Measurements from ENCODE around the gene NDUFC2. TPM values are rescaled to one million over a fixed set of nuclear protein-coding genes. Genes with fewer than 3 reads are reported as not detected.

The NDUFC2 gene
- total and polyA plus RNA-seq, 4 donors: 55.7 to 190 (median 171) TPM

DNA sequence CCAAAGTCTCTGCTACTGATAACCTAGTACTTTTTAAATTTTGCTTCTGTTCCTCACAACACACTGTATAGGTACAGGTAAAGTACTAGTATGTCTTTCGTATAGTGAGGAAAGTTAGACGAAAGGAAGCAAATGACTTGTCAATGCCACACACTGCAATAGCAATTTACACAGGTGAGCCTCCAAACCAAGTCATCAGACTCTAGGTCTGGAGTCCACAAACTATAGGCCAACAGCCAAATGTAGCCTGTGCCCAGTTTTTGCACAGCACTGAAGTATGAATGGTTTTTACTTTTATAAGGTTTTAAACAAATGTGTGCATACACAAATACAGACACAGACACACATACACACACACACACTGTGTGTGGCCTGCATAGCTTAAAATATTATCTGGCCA lies 31.6 kb upstream of the NDUFC2 start:
- no peak overlapping the region for H3K27ac ChIP-seq (ENCODE audit: low read depth in 1 of 2, low read length in 1 of 2)
- peaks cover 5 to 15% (median 12%) of the 10 kb centered on the region in 4 donors for H3K36me3 ChIP-seq (ENCODE audit: control insufficient read depth in 4 of 4, insufficient read depth in 4 of 4, low read length in 4 of 4)
- WGBS, 2 donors: 95 to 96% methylated on average over 2 of the region's 2 CpGs
- H3K9me3 ChIP-seq (ENCODE audit: control insufficient read depth in 4 of 4, insufficient read depth in 3 of 4, low read length in 3 of 4): no peaks in the 10 kb centered on the region
- no peaks in the 10 kb centered on the region for H3K4me1 ChIP-seq (ENCODE audit: control insufficient read depth in 5 of 5, insufficient read depth in 5 of 5, low read length in 5 of 5)
- no peak overlapping the region for H3K4me3 ChIP-seq
- TF ChIP-seq, protein P1, sequence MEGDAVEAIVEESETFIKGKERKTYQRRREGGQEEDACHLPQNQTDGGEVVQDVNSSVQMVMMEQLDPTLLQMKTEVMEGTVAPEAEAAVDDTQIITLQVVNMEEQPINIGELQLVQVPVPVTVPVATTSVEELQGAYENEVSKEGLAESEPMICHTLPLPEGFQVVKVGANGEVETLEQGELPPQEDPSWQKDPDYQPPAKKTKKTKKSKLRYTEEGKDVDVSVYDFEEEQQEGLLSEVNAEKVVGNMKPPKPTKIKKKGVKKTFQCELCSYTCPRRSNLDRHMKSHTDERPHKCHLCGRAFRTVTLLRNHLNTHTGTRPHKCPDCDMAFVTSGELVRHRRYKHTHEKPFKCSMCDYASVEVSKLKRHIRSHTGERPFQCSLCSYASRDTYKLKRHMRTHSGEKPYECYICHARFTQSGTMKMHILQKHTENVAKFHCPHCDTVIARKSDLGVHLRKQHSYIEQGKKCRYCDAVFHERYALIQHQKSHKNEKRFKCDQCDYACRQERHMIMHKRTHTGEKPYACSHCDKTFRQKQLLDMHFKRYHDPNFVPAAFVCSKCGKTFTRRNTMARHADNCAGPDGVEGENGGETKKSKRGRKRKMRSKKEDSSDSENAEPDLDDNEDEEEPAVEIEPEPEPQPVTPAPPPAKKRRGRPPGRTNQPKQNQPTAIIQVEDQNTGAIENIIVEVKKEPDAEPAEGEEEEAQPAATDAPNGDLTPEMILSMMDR (IDR thresholded peaks at IDR 0.05; ENCODE audit: control extremely low read depth, extremely low read depth): no peak
- no peak for DNase-seq
- no peak for ATAC-seq (ENCODE audit: insufficient read depth, low FRiP score)
- no peak overlapping the region for H3K9ac ChIP-seq (ENCODE audit: insufficient read depth in 1 of 2, low read length in 2 of 2)
- no peaks in the 10 kb centered on the region for H3K27me3 ChIP-seq (ENCODE audit: control insufficient read depth in 3 of 3, insufficient read depth in 3 of 3, low read length in 2 of 3)

- peaks cover 5 to 15% (median 12%) of the 10 kb centered on the region in 4 donors for H3K36me3 ChIP-seq (ENCODE audit: control insufficient read depth in 4 of 4, insufficient read depth in 4 of 4, low read length in 4 of 4)
- 94 to 99% methylated on average over 2 of the region's 2 CpGs for WGBS, 2 donors
- ATAC-seq (ENCODE audit: insufficient read depth, low FRiP score): no peak
These were observed 31.2 kb upstream of the NDUFC2 start for GRCh38 chr11:78110830-78111229.

DNA sequence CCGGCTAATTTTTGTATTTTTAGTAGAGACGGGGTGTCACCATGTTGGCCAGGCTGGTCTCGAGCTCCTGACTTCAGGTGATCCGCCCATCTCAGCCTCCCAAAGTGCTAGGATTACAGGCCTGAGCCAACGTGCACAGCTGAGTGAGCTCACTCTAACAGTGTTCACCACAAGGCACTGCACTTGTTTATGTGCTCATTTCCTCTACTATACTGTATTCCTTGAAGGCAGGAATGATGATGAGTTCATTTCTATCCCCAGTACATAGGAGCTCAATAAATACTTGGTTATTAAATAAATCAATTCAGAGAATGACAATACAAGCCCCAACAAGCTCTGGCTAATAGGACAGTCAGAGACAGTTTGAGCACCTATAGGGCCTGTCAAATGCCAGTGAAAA lies 30.7 kb upstream of the NDUFC2 start:
- no peak for ATAC-seq (ENCODE audit: insufficient read depth, low FRiP score)

More at GRCh38 chr11:78110830-78111229, 31.2 kb upstream of the NDUFC2 start:
- TF ChIP-seq, protein P1 (IDR thresholded peaks at IDR 0.05; ENCODE audit: control extremely low read depth, extremely low read depth): no peak
- Histone ChIP-seq H3K4me3 (no peak overlapping the region), H3K9ac (ENCODE audit: insufficient read depth in 1 of 2, low read length in 2 of 2) (no peak overlapping the region), H3K4me1 (ENCODE audit: control insufficient read depth in 5 of 5, insufficient read depth in 5 of 5, low read length in 5 of 5) (no peaks in the 10 kb centered on the region), H3K27me3 (ENCODE audit: control insufficient read depth in 3 of 3, insufficient read depth in 3 of 3, low read length in 2 of 3) (no peaks in the 10 kb centered on the region), H3K27ac (ENCODE audit: low read depth in 1 of 2, low read length in 1 of 2) (no peak overlapping the region), H3K9me3 (ENCODE audit: control insufficient read depth in 4 of 4, insufficient read depth in 3 of 4, low read length in 3 of 4) (no peaks in the 10 kb centered on the region)
- no peak for DNase-seq

More for the DNA sequence above, 30.7 kb upstream of the NDUFC2 start:
- H3K4me1 ChIP-seq (ENCODE audit: control insufficient read depth in 5 of 5, insufficient read depth in 5 of 5, low read length in 5 of 5): no peaks in the 10 kb centered on the region
- H3K4me3 ChIP-seq: no peak overlapping the region
- DNase-seq: no peak
- no peaks in the 10 kb centered on the region for H3K27me3 ChIP-seq (ENCODE audit: control insufficient read depth in 3 of 3, insufficient read depth in 3 of 3, low read length in 2 of 3)
- peaks cover 5 to 15% (median 12%) of the 10 kb centered on the region in 4 donors for H3K36me3 ChIP-seq (ENCODE audit: control insufficient read depth in 4 of 4, insufficient read depth in 4 of 4, low read length in 4 of 4)
- TF ChIP-seq, protein P1 (IDR thresholded peaks at IDR 0.05; ENCODE audit: control extremely low read depth, extremely low read depth): no peak
- 88 to 90% methylated on average over 5 of the region's 5 CpGs for WGBS, 2 donors
- no peaks in the 10 kb centered on the region for H3K9me3 ChIP-seq (ENCODE audit: control insufficient read depth in 4 of 4, insufficient read depth in 3 of 4, low read length in 3 of 4)
- no peak overlapping the region for H3K27ac ChIP-seq (ENCODE audit: low read depth in 1 of 2, low read length in 1 of 2)
- no peak overlapping the region for H3K9ac ChIP-seq (ENCODE audit: insufficient read depth in 1 of 2, low read length in 2 of 2)

All from lung (tissue), 12 donors.